PC-3 (cell line): ENCODE results near the gene OGDH.

Experiments
- CTCF ChIP-seq: fragments of 300-600 bp; sonication (generic); conservative IDR thresholded peaks from 2 replicates; pipeline ENCODE4 v1.5.1; 2017; ENCODE audit warnings: antibody characterized with exemption, low read depth, mild to moderate bottlenecking, low read length
- EZH2 ChIP-seq: fragments of 300-600 bp; sonication (generic); IDR thresholded peaks from one replicate; pipeline ENCODE4 v1.6.1; 2017; ENCODE audit warnings: antibody characterized with exemption, mild to moderate bottlenecking, low read length; ENCODE audit not compliant: unreplicated experiment

- no peak for TF ChIP-seq CTCF
- TF ChIP-seq EZH2: no peak
These were observed 27.9 kb downstream of the OGDH start for GRCh38 chr7:44634187-44634838.
